Stimulated activated CD8-positive, alpha-beta memory T cell treated with anti-CD3 and anti-CD28 coated beads, Interleukin-15, amount 100 ng/mL, for 1 hour (primary cell): ENCODE results near the gene MBD3L5.
A peak's percentile ranks its signal among the peaks of the same experiment; 100 is the strongest.
"Not testable (repeated sequence)": the region's sequence is repeated elsewhere in the genome, so short reads cannot be mapped to it uniquely, and the experiment has no call there.

Source experiments
- DNase-seq: peaks from one replicate; pipeline ENCODE4 v3.0.0-alpha.2; 2020; ENCODE audit warnings: low read depth

MBD3L5 gene

DNA sequence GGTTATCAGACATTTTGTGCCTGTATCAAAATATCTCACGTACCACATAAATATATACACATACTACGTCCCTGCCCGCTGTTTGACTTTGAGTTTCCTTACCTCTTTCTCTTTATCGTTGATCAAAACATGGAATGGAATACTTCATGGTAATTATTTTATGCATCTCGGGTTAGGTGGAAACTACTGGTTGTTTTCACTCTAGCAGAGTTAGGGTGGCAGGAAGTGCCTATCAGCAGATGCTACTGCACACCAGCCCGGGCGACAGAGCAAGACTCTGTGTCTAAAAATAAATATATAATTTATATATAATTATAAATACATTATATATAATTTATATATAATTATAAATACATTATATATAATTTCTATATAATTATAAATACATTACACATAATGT is 22.5 kb downstream of the MBD3L5 start:
- not testable (repeated sequence) for DNase-seq

DNA sequence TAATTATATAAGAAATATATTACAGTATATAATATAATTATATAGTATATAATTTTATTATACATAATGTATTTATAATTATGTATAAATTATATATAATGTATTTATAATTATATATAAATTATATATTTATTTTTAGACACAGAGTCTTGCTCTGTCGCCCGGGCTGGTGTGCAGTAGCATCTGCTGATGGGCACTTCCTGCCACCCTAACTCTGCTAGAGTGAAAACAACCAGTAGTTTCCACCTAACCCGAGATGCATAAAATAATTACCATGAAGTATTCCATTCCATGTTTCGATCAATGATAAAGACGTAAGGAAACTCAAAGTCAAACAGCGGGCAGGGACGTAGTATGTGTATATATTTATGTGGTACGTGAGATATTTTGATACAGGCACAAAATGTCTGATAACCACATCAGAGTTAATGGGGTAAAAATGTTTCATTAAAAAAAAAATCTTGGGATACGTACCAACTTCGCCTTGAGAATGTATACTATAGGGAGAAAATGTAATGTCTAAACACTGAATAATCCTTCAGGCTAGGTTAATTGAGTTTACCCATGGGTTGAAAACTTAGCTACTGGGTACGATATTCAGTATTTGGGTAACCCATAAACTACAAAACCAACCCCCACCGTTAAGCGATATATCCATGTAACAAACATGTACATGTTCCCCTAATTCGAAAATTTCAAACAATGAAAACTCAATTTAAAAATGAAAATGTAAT is 24.4 kb downstream of the MBD3L5 start:
- DNase-seq: not testable (repeated sequence)

- not testable (repeated sequence) for DNase-seq
Measured at GRCh38 chr19:7055679-7056078, 25.3 kb downstream of the MBD3L5 start.

DNA sequence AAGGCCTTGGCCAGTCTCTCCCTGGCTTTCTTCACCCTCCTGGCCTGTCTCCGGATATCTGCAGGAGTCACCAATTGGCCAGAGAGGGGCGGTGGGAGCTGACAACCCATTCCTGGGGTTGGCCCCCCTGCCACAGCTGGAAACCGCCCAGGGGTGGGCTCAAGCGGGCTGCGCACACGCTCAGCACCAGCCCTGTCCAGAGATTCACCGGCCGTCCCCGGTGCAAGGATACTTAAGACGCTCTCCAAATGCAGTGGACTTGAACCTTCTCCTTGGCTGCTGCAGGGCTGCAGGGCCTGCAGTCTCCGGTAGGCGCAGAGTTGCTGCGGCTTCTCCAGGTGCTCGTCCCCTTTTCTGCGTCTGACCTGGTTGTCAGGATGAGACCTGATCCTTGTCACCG is 26.0 kb downstream of the MBD3L5 start:
- DNase-seq: not testable (repeated sequence)

- not testable (repeated sequence) for DNase-seq
Measured at GRCh38 chr19:7058576-7058975, 28.2 kb downstream of the MBD3L5 start, which contains the start of gene MBD3L3. MBD3L3 (minus strand) TSS chr19:7058676; CDS start chr19:7058605, 71 bp downstream.

DNA sequence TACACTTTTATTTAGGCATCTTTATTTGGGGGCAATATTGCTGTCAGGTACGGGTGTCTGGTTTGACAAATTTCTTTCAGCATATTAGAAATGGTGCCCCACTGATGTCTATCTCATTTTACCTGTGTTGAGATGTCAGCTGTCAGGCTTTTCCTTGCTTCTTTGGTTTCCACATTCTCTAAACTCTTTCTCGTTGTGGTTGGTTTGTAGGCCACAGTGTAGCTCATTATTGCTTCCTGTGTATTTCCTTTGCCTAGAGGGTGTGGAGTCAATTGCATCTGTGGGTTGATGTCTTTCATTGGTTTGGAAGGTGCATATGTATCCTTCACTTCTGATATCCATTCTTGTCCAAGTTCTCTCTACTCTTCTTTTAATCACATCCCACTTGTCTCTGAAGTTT is 29.6 kb downstream of the MBD3L5 start:
- DNase-seq: not testable (repeated sequence)

GRCh38 chr19:7063339-7063738 is 33.0 kb downstream of the MBD3L5 start:
- DNase-seq: no peak

DNA sequence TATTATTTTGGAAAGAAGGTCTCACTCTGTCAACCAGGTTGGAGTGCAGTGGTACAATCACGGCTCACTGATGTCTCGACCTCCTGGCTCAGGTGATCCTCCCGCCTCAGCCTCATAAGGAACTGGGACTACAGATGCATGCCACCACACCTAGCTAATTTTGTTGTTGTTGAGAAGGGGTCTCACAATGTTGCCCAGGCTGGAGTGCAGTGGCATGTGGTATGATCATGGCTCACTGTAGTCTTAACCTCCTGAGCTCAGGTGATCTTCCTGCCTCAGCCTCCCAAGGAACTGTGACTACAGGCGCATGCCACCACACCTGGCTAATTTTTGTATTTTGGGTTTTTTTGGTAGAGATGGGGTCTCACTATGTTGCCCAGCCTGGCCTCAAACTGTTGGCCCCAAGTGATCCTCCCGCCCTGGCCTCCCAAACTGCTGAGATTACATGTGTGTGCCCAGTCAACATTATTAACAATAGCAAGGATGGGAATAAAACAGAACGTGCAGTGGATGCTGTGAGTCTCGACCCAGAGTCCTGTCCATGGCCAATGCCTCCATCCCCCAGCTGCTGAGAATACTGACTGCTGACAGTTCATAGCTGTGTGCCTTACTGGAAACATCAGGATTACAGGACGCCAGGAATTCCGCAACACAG is 33.5 kb downstream of the MBD3L5 start:
- DNase-seq: no peak

GRCh38 chr19:7067122-7067521 is 36.7 kb downstream of the MBD3L5 start:
- not testable (repeated sequence) for DNase-seq

DNA sequence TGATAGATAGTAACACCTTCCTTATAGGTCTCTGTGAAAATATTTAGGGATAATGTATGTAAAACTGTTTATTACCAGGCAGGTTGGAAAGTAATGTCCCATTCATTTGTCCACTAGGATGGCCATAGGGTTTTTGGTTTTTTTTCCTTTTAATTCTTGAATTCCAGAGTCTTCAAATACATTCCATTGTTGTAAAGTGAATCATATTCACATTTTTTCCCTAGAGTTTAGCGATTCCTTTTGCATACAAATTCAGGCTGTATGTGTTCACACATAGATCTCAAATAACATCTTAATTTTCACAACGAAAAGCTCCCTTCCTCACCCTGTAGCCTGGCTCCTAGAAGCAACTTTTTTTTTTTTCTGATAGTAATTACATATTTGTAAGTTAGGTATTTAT is 37.3 kb downstream of the MBD3L5 start:
- DNase-seq: no peak

DNA sequence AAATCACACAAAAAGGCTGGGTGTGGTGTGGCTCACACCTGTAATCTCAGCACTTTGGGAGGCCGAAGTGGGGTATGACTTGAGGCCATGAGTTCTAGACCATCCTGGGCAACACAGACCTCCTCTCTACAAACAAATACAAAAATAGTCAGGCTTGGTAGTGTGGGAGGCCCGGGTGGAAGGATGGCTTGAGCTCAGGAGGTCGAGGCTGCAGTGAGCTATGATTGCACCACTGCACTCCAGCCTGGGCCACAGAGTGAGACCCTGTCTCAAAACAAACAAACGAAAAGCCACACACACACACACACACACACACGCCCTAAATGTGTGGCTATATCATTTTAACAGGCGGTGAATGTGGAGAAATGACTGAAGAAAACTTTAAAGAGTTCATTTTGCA is 38.2 kb downstream of the MBD3L5 start:
- DNase-seq: no peak

DNA sequence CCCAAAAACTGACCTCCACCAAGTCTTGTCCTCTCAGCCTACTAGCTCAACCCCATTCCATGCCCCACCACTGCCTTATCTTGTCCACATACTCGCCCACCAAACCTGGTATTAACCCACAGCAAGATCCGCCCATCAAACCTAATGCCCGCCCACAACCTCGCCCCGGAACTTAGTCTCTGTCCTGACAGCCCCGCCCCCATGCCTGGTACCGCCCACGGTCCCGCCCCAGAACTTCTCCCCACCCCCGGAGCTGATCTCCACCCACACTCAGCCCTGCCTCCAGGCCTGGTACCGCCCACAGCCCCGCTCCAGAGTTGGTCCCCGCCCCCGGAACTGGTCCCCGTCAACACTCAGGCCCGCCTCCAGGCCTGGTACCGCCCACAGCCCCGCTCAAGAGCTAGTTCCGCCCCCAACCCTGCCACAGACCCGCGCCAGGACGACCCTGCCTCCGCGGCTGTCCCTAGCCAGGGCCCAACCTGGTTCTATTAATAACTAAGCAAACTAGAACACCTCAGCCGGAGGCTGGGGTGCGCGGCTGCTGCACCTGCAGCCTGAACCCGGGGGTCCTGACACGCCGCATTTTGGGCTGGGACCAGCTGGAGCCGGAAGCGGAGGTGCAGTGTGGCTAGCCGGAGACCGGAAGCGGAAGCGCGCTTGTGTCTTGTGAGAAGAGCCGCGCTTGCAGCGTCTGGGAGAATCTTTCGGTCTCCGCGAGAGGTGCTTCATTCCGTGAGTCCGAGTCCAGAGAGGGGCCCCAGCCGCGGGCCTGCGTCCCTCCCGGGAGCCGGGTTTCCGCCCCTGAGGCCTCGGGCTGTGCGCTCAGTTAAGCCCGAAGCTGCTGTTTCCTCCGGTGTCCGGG is 38.9 kb downstream of the MBD3L5 start, which contains the start of gene ZNF557:
Gene ZNF557, plus strand, starts transcription at position 662 of the 862 bp plus-strand sequence. CDS start 5,372 bp downstream, outside the sequence.
- DNase-seq: peak; percentile 98

DNA sequence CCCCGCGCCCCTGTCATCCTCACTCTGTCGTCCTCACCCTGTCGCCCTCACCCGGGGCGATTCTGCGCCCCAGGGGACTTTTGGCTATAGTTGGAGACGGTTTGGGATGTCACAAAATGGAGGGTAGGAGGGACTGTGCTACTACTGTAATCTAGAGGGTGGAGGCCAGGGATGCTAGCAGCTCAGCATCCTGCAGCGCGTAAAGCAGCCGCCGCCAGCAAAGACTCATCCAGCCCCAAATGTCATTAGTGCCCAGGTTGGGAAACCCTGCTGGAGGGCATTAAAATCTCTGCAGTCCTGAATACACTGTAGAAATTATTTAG is 39.5 kb downstream of the MBD3L5 start:
- DNase-seq: no peak

GRCh38 chr19:7072541-7072940 is 42.2 kb downstream of the MBD3L5 start:
- DNase-seq: no peak

- DNase-seq: no peak
Measured at GRCh38 chr19:7074705-7075282, 44.4 kb downstream of the MBD3L5 start.

DNA sequence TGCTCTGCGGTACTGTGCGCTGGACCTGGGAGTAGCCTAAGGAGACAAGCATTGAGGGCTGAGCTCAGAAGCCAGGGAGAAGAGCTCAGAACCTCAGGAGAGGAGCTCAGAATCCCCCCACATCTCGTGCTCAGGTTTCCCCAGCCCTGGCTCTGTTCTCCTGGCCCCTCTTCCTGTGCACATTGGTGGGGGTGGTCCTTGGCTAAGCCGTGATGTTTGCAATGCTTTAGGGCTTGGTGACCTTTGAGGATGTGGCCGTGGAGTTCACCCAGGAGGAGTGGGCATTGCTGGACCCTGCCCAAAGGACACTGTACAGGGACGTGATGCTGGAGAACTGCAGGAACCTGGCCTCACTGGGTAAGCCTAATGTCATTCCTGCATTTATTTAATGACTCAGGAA is 45.8 kb downstream of the MBD3L5 start:
- no peak for DNase-seq

DNA sequence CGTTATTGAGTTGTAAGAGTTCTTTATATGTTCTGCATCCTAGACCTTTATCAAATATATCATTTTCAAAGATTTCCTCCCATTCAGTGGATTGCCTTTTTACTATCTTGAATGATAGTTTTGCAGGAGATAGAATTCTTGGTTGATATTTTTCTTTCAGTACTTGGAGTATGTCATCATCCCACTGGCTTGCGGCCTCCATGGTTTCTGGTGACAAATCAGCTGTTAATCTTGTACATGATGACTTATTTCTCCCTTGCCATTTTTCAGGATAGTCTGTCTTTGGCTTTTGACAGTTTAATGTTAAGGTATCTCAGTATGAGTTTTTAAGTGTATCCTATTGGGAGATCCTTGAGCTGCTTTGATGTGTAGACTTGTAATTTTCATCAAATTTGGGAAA is 47.6 kb downstream of the MBD3L5 start:
- DNase-seq: no peak
